GM21825 (cell line): ENCODE data around the gene DIO2.

Experiments
- ATAC-seq: cut with Tn5 transposase; IDR thresholded peaks from one replicate; pipeline ENCODE4 v1.9.1; 2021; ENCODE audit warnings: mild to moderate bottlenecking, moderate library complexity; ENCODE audit not compliant: unreplicated experiment

Gene DIO2

DNA sequence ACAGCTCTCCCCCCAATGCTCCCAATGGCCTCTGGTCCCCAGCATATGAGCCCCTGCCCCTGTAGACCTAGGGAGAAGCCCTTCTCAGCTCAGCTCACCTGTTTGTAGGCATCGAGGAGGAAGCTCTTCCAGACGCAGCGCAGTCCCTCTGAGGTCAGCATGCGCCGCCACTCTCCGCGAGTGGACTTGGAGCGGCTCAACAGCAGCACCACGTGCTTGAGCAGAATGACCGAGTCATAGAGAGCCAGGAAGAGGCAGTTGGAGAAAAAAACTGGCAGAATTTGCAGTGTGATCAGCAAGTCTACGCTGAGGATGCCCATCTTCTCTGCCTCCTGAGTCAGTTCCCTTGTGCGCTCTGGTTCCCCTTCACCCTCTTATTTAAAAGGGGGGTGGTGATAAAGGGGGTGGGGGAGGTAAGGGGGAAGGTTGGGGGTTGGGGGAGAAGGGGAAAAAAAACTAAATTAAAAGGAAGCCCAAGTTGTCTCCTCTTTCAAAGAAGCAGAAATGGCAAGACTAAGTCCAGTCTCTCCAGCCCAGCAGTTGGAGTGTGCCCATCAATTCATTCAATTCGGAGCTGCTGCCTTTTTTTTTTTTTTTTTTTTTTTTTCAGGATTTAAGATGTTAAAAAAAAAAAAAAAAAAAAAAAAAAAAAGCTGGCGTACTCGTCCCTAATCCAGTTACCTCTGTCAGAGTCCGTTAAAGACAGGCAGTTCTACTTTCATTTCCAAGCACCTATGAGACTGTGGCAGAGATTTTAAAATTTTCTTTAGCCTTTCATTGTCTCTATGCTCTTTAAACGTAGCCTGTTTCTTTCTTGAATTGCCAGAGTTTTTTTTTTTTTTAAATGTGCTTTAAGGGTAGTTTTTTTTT lies at the start of gene DIO2:
Gene DIO2 (minus strand): TSS at position 352 of the 870 bp plus-strand sequence. CDS start 32 bp downstream, at position 320.
- no peak for ATAC-seq

DNA sequence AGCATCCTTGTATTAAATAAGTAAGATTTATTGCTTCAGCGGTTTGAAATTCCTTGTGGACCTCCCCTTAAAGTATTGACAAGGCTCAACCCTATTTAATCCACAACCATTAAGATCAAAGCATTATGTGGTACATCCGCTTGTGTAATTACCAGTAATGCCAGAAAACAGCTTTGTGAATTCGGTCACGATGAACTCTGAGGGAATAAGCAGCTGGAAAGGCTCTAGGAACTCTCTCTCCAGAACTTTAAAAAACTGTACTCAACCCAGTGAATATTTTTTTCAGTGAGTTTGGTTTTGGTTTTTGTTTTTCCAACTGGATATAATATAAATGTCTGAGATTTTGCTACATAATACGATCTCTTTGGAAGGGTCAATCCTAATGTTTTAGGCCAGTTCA lies 49.3 kb upstream of the DIO2 start:
- no peak for ATAC-seq

DNA sequence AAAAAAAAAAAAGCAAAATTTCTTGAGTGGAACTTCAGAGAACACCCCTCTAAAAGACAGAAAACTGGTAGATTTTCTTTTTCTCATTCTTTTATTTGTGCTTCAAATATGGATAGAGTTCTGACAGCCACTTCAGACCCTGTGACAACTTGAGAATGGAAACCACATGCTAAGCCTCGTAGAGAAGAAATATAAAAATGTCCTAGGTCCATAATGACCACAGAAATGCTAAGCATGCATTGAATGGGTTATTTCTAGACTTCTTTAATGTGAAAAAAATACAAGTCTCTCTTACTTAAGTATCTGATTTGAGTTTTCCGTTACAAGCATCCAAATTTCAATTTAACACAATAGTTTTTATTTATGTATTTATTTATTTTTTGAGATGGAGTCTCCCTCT lies 28.3 kb upstream of the DIO2 start:
- ATAC-seq, result no peak

DNA sequence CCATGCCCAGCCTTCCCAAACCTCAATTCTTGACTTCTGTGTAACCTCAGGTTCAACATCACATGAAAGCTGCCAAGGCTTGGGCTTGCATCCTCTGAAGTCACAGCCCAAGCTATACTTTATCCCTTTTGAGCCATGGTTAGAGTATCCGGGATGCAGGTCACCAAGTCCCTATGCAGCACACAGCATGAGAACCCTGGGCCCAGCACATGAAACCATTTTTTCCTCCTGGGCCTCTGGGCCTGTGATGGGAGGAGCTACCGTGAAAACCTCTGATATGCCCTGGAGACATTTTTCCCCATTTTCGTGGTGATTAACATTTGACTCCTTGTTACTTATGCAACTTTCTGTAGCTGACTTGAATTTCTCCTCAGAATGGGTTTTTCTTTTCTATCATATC lies 25.8 kb upstream of the DIO2 start:
- ATAC-seq, result no peak

DNA sequence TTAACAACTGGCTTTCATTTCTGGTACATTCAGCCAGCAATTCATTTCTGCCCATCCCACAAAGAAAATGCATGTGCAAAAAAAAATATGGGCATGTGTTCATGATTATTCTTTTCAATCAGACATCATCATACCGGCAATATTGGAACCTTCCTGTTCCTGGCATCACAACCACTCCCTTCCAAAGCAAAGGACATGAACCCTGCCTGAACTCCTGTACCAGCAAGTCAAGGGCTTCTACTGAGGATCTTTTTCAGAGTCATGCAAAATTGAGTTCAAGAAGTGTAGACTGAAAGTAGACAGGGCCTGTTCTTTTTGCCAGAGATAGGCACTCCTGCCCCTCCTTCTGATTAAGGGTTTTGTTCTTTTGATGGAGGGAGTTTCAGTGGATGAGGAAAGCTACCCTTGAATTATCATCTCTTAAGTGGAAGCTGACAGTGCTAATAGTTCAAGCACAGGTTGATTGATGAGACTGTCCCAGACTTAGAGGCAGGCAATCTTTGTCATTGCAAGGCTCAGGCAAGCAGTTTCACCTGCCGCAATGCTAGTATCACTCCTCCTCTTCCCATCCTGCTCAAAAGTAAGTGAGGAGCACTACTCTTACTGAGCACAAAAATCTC lies 22.3 kb upstream of the DIO2 start:
- ATAC-seq, result no peak

DNA sequence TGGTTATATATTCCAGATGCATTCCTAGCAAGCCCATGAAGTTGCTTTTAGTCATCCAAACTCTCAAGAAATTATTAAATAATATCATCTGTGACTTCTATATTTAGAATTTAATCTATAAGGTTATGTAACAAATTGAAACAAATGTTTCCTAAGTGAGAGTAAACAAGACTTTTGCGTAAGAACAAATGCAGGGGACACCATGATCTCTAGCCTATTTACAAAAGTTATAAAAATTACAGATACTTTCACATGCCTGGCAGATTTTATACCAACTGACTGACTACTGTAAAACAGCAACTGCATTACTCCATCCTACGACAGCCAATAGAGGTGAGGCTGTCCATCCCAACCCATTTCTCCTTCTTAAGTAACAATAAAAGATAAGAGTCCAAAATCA lies 20.4 kb upstream of the DIO2 start:
- ATAC-seq, result no peak

DNA sequence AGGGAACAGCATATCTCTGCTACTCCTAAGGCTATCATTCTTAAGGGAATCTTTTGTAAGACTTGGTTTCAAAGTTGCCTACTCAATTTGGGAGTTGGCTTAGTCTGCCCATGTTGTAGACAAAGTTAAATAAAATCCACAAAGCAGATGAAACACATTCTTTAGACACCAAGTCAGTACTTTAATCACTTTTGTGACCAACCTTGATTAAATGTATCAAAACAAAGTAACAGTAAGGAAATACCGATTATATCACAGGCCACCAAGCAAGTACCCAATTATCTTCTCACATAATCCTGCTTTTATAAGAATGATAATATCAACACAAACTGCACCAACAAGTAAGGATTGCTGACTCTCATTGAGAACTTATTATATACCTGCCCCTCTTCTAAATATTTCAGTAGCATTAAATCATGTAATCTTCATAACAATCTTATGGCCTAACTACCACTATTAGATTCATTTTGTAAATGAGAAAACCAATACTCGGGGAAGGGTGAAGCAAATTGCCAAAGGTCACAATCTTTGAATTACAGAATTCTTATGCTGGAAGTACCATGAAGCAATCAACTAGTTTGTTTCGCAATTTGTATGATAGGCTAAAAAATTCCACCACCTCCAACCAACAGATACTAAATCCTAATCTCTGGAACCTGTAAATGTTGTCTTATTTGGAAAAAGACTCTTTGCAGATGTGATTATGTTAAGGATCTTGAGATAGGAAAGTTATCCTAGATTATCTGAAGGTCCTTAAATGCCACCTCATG lies 12.6 kb upstream of the DIO2 start:
- ATAC-seq, result no peak

DNA sequence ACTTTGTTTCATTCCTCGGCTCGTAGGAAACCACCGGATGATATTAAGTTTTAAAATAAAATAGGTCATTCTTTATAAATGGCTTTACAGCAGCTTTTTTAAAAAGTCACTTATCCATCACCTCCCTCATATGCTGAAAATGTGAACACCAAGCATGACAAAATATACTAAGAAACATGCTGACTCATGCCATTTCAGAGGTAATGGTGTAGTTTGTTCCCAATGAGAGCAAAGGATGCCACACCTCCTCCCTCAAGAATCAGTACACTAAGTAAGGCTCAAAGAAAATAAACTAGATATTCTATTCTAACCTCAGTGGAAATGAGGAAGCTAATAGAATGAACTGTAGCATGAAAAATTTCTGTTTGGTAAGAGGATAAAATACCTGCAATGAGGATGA lies 5.5 kb upstream of the DIO2 start:
- ATAC-seq, result no peak

DNA sequence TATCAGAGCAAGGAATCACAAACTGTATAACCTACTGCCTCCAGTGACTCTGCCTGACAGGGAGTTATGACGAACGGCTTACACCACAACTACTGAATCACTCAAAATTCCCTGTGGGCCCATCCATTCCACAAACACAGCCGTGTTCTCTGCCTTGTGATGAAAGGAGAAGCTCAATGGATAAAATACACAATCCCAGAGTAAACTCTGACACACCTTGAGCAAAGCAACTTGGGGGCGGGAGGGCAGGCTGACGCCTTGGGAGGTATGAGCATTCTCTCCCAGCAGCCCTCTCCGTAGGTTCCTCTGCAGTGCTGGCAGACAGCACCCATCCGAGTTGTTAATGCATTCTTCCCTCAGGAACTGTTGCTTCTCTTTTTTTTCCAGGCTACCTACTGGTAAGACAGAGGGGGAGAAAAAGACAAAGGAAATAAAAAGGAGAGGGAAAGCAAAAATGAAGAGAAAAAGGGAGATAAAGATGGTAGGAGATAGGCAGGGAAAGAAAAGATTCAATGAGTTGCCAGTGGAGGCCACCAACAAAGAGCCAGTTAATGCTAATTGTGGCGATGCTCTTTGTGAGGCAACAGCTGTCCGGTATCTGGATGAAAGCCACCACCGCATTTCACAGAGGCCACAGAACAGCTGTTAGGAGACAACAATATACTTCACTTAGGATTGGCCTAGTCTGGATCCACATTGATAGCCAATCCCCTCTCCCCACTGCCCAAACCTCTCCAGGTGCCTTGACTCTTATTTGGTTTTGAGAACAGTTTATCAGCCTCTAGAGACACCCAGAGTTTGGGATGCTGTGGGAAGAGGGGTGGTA lies 4.7 kb upstream of the DIO2 start:
- ATAC-seq, result no peak

DNA sequence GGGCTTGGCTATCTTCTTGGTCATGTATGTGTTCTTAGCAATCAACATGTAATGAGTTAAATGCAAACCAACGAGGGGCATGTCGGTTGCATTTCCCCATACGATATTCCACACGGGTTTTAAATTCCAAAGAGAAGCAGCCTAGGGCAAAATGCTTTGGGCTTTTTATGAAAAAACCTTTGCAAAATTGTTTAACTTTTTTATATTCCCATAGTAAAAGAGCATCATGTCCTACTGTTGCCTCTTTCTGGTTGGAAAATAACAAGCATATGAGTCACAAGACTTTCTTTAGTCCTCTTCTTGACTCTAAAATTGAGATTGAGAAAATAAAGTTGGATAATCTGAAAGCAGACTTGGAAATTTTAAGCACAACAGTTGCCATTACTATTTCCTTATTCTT lies 3.8 kb upstream of the DIO2 start:
- ATAC-seq, result no peak

DNA sequence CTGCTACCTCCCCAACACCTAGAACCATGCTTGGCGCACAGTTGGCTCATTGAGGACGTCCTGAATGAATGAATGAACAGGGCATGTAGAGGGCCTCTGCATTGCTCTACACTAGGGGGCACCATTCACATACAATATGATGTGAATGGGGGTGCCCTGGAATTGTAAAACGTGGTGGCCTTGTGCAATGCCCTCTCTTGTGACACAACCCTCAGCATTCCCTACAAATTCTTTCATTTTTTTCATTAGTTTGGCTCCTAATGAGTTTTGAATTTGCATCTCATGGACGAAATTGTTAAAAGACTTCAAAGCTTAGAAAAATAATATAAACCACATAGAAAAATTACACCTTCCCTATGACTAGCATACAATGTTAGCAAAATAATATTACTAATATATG lies 2.3 kb upstream of the DIO2 start:
- ATAC-seq, result peak; percentile 72

DNA sequence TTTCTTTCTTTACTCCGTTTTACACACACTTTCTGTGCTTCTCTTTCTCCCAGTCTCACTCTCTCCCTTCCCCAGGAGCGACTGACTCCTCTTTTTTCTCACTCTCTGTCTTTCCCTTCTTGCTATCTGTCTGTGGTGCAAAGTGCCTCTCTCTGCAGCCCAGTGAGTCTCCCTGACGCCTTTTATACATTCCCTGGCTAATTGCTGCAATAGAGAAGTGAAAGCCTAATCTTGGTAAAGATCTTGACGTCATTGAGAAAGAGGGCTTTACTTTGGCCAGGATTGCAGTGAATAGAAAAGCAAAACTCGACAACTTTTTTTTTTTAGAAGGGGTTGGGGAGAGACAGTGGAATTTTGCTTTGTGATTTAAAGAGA lies 706 bp upstream of the DIO2 start:
- no peak for ATAC-seq

DNA sequence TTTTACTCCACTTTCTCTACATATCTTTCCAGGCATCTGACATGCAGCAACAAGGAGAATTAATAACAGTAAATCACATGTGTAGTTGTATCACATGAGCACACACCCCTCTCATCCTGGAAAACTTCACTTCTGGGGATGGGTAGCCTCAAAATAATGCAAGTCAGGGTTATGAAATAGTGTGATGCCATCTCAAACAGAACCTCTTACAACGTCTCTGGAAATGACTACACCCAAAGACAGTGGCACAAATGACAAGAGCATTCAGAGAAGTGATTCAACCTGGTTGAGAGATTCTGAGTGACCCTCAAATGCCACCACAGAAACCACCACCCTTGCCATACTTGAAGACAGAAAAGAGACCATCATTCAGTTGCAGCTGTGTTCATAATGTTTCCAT lies 2.8 kb downstream of the DIO2 start:
- no peak for ATAC-seq

DNA sequence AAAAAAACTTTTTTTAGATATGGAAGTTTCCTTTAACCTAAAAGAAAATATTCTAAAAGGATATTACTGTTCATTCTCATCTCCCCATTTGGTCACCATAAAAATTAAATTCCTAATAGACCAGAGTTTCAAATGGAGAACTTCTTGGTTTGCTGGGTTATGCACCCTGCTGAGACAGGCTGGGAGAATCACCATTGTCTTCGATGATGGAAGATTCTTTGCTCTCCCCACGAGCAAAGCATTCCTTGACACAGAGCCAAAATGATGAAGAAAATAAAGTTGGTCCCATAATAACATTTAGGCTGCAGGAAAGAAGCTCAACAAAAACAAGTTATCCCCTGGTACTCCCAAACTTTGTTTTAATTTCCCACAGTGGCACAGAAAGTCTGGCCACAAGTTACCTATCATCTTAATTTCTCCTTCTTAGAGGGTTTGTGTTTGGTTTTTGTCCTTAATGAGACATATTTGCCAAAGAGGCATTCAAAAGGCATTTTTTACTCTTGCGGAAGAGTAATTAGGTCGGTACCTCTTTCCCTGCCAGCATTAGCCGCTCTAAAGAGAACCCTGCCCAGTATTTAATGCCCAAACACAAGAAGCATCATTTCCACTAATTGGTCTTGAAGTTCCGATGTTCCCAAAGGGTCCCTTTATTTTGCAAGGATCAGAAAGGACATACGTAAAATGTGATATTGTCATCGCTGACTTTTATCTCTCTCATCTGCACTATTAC lies 4.8 kb downstream of the DIO2 start:
- ATAC-seq, result no peak

DNA sequence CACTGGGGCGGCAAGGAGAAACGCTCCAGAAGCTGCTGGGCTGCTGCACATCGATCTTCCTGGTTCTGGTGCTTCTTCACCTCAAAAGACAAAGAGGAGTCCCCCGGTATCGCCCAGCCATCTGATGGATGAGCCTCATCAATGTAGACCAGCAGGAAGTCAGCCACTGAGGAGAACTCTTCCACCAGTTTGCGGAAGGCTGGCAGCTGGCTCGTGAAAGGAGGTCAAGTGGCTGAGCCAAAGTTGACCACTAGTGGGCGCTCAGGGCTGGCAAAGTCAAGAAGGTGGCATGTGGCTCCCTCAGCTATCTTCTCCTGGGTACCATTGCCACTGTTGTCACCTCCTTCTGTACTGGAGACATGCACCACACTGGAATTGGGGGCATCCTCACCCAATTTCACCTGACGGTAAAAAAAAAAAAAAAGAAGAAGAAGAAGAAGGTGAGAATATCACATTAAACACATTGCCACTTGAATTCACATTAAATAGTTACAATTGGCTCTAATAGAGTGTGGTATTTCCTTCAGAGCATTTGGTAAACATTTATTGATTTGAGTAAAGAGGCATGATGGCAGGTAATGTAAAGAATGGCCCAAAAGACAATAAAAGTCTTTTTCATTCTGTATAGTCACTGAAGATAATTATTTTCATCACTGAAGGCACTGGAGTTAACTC lies 8.3 kb downstream of the DIO2 start:
- ATAC-seq, result no peak

DNA sequence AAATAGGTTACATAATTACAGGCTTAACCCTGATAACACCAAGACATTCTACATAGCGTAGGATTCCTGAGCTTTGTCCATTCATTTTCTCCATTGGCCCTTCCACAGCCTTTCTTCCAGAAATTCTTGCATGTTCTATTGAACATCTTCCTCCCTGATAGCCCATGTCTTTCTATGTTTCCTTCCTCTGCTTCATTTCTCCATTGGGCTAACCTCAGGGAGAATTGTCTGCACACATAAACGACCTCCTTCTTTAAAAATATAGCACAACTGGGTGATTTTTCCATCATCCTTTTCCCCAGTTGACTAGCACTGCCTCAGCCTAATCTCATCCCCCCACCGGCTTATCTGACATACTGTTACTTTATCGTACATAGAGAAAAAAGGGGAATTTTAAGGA lies 11.2 kb downstream of the DIO2 start:
- no peak for ATAC-seq

DNA sequence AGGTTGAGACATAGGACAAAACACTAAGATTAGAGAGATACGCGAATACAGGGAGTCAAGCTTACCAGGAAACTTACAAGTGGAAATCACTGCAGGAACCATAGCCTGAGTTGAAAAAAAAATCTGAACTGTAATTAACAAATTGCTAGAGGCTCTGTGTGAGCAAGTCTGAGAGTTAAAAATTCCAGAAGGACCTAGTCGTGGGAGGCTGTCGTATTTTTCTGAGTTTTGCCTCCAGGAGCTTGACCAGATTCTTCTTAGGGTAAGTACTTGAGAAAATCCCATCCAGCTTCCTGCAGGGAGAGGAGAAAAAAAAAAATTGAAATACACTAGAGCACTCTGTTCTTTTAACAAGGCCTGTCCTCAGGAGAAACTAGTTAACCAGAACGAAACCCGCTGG lies 22.7 kb downstream of the DIO2 start:
- ATAC-seq, result no peak

DNA sequence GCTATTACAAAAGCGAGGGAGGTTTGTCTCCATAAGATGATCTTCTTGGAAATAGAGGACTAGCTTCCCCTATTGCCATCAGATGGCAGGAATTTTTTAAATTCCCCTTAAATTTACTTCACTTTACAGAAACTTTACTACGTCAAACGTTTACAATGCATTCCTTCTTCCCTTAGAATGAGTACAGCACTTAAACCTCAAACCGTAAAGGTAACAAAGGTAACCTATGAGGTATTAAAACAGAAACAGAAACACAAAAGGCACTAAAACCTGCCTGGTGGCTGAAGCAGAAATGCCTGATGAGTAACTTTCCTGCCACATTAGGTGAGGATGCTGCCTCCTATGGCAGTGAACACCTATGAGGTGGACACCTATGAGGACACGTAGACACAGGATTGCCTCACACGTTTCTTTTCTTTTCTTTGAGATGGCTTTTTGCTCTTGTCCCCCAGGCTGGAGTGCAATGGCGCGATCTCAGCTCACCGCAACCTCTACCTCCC lies 25.0 kb downstream of the DIO2 start:
- ATAC-seq, result no peak

DNA sequence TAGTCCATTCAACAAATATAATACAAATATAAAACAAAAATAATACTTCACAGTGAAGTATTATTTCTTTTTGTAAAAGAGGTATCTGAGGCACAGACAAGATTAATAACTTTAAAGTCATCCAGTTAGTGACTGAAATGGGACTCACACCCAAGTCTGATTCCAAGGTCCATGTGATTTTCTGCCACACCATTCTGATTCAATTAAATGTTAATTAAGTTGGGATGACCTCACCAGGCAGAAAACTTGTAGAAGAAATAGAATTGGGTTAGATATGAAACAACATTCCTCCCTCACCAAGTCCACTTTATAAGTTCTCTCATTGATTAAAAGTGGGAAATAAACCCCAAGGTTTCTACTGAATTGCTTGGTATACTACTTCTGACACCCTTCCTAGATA lies 34.4 kb downstream of the DIO2 start:
- ATAC-seq, result no peak
